PC-3 (cell line): ENCODE measurements around the gene TPPP3.

Experiments used
- CTCF ChIP-seq: fragments of 300-600 bp; sonication (generic); conservative IDR thresholded peaks from 2 replicates; pipeline ENCODE4 v1.5.1; 2017; ENCODE audit warnings: antibody characterized with exemption, low read depth, mild to moderate bottlenecking, low read length
- EZH2 ChIP-seq: fragments of 300-600 bp; sonication (generic); IDR thresholded peaks from one replicate; pipeline ENCODE4 v1.6.1; 2017; ENCODE audit warnings: antibody characterized with exemption, mild to moderate bottlenecking, low read length; ENCODE audit not compliant: unreplicated experiment

GRCh38 chr16:67387479-67388079 lies 5.7 kb downstream of the TPPP3 start:
- TF ChIP-seq CTCF (no peak), EZH2 (no peak)
